ENCODE measurements around the gene SIX2. TPM values are rescaled to one million over a fixed set of nuclear protein-coding genes. Genes with fewer than 3 reads are reported as not detected.

Gene SIX2
- total and polyA plus RNA-seq, 10 donors, result 0.03 to 0.20 (median 0.03) TPM; not detected in 7

DNA sequence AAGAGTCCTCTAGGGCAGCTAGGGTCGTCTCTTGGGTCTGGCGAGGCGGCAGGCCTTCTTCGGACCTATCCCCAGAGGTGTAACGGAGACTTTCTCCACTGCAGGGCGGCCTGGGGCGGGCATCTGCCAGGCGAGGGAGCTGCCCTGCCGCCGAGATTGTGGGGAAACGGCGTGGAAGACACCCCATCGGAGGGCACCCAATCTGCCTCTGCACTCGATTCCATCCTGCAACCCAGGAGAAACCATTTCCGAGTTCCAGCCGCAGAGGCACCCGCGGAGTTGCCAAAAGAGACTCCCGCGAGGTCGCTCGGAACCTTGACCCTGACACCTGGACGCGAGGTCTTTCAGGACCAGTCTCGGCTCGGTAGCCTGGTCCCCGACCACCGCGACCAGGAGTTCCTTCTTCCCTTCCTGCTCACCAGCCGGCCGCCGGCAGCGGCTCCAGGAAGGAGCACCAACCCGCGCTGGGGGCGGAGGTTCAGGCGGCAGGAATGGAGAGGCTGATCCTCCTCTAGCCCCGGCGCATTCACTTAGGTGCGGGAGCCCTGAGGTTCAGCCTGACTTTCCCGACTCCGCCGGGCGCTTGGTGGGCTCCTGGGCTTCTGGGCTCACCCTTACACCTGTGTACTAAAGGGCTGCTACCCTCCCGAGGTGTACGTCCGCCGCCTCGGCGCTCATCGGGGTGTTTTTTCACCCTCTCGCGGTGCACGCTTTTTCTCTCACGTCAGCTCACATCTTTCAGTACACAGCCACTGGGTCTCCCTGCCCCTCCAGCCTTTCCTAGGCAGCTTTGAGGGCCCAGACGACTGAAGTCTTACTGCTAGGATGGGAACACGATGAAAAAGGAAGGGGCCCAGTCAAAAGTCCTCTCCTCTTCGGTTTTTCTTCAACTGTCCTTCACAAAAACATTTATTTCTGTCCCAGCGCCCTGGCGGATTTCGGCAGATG is 8.1 kb downstream of the SIX2 start:
- Histone ChIP-seq H3K27ac (no peak overlapping the region), H3K4me1 (peaks cover 16 to 50% (median 36%) of the 10 kb centered on the region in 6 donors), H3K9me3 (no peaks in the 10 kb centered on the region), H3K4me3 (peak overlapping the region in 6 of 8 donors; percentile 5 to 58 (median 19)), H3K36me3 (no peaks in the 10 kb centered on the region), H3K27me3 (replicated peaks in 1 of 7) (peaks cover 7 to 100% (median 85%) of the 10 kb centered on the region in 7 donors)
- intact Hi-C loops (cut with DNase I; ENCODE audit: low total_unique reads), result no loop called here
- no peak for TF ChIP-seq POLR2AphosphoS5 (IDR thresholded peaks at IDR 0.05)
- TF ChIP-seq POLR2A (IDR thresholded peaks at IDR 0.05), result no peak
- 4 to 7% (median 6%) methylated on average over 48 to 61 of the region's 61 CpGs for WGBS, 5 donors
- no peak for DNase-seq

DNA sequence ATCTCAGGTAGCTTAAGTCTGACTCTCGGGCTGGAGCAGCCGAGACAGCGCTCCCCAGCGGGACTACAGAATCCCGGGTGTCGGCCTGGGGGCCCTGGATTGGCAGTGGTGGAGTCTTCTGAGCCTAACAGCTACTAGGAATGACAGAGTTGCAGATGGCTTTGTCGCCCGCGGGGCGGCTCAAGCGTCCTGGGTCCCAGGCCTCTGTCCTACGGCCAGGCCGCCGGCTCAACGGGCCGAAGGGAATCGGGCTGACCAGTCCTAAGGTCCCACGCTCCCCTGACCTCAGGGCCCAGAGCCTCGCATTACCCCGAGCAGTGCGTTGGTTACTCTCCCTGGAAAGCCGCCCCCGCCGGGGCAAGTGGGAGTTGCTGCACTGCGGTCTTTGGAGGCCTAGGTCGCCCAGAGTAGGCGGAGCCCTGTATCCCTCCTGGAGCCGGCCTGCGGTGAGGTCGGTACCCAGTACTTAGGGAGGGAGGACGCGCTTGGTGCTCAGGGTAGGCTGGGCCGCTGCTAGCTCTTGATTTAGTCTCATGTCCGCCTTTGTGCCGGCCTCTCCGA is 8.8 kb downstream of the SIX2 start:
- Histone ChIP-seq H3K27ac (no peak overlapping the region), H3K27me3 (replicated peaks in 1 of 7) (peaks cover 7 to 99% (median 77%) of the 10 kb centered on the region in 7 donors), H3K4me1 (peaks cover 16 to 42% (median 33%) of the 10 kb centered on the region in 6 donors), H3K4me3 (peak overlapping the region in 3 of 8 donors; percentile 8 to 58 (median 22)), H3K36me3 (no peaks in the 10 kb centered on the region), H3K9me3 (no peaks in the 10 kb centered on the region)
- 11 to 18% (median 13%) methylated on average over 24 to 36 of the region's 36 CpGs for WGBS, 5 donors
- DNase-seq, result no peak
- TF ChIP-seq POLR2AphosphoS5 (IDR thresholded peaks at IDR 0.05) (no peak), POLR2A (IDR thresholded peaks at IDR 0.05) (no peak)
- TF ChIP-seq, protein P1, sequence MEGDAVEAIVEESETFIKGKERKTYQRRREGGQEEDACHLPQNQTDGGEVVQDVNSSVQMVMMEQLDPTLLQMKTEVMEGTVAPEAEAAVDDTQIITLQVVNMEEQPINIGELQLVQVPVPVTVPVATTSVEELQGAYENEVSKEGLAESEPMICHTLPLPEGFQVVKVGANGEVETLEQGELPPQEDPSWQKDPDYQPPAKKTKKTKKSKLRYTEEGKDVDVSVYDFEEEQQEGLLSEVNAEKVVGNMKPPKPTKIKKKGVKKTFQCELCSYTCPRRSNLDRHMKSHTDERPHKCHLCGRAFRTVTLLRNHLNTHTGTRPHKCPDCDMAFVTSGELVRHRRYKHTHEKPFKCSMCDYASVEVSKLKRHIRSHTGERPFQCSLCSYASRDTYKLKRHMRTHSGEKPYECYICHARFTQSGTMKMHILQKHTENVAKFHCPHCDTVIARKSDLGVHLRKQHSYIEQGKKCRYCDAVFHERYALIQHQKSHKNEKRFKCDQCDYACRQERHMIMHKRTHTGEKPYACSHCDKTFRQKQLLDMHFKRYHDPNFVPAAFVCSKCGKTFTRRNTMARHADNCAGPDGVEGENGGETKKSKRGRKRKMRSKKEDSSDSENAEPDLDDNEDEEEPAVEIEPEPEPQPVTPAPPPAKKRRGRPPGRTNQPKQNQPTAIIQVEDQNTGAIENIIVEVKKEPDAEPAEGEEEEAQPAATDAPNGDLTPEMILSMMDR (IDR thresholded peaks at IDR 0.05 in 8 of 11, conservative IDR thresholded peaks at IDR 0.05 in 3 of 11), result no peak
- intact Hi-C loops (cut with DNase I; ENCODE audit: low total_unique reads), result no loop called here

DNA sequence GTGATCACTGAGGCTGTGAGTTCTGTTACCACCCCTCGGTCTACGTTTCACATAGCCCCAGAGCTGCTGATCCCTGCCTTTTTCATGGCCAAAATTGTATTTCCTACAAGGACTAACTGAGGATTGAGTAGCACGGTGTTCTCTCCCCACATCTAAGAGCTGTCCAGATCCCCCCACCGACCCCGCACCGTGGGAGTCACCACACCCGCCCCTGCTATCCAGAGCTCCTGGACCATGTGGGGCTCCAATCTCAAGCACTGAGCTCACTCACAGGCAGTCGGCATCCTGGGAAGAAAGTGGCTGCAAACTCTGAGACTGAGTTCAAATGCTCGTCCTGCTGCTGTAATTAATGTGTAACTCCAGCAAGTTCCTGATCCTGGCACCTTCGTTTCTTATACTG is 9.7 kb downstream of the SIX2 start:
- no peaks in the 10 kb centered on the region for H3K9me3 ChIP-seq
- H3K4me1 ChIP-seq, result peaks cover 10 to 33% (median 24%) of the 10 kb centered on the region in 6 donors
- DNase-seq, result no peak
- H3K36me3 ChIP-seq, result no peaks in the 10 kb centered on the region
- no peak overlapping the region for H3K27ac ChIP-seq
- H3K4me3 ChIP-seq, result no peak overlapping the region
- intact Hi-C loops (cut with DNase I; ENCODE audit: low total_unique reads), result no loop called here
- WGBS, 5 donors, result 68 to 80% (median 76%) methylated on average over 10 of the region's 10 CpGs
- H3K27me3 ChIP-seq (replicated peaks in 1 of 7), result peaks cover 3 to 96% (median 69%) of the 10 kb centered on the region in 7 donors
- TF ChIP-seq, protein P1 (IDR thresholded peaks at IDR 0.05 in 8 of 11, conservative IDR thresholded peaks at IDR 0.05 in 3 of 11), result no peak
- TF ChIP-seq POLR2AphosphoS5 (IDR thresholded peaks at IDR 0.05) (no peak), POLR2A (IDR thresholded peaks at IDR 0.05) (no peak)

DNA sequence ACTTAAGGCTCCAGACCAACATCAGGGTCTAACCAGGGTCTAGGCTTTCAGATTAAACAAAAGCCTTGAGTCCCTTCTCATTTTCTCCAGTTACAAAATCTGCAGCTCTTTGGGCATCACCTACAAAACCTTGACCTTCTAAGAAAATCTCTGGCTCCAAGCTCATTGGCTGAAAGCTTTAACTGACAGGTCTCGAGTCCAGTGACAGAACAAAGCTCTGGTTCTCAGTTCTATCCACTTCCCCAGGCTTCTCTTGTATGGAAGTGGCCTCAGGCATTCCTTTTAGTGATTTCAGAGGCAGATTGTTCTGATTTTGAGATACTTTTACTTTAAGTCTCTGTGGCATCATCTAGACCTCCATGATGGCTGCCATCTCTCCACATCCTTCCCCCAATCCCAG is 11.3 kb downstream of the SIX2 start:
- Histone ChIP-seq H3K36me3 (no peaks in the 10 kb centered on the region), H3K4me1 (peaks cover 4 to 21% (median 15%) of the 10 kb centered on the region in 6 donors), H3K9me3 (peaks cover 0 to 2% (median 0%) of the 10 kb centered on the region in 8 donors), H3K4me3 (no peak overlapping the region), H3K27ac (no peak overlapping the region), H3K27me3 (replicated peaks in 1 of 7) (peaks cover 0 to 96% (median 53%) of the 10 kb centered on the region in 7 donors)
- no peak for DNase-seq
- no peak for TF ChIP-seq POLR2AphosphoS5 (IDR thresholded peaks at IDR 0.05)
- TF ChIP-seq, protein P1 (IDR thresholded peaks at IDR 0.05 in 8 of 11, conservative IDR thresholded peaks at IDR 0.05 in 3 of 11), result no peak
- TF ChIP-seq POLR2A (IDR thresholded peaks at IDR 0.05), result no peak
- WGBS, 5 donors, result 76 to 89% (median 87%) methylated on average over 1 of the region's 1 CpG
- intact Hi-C loops (cut with DNase I; ENCODE audit: low total_unique reads), result no loop called here
